Kidney (tissue), 22 donors: Measurements from ENCODE around the gene PLD4. TPM values are rescaled to one million over a fixed set of nuclear protein-coding genes. Genes with fewer than 3 reads are reported as not detected.
A peak's percentile ranks its signal among the peaks of the same experiment; 100 is the strongest.

Experiments used
- DNase-seq, 5 donors: peaks; one replicate each; pipeline ENCODE4 v3.0.0-alpha.2; 2013 to 2020
- FAIRE-seq: peaks from 2 replicates; lab custom pipeline; 2012; peaks lifted over from hg19 to GRCh38; lab: Jason Lieb, UNC
- H3K27ac ChIP-seq, 2 donors: one replicate each; pipeline ENCODE4 v1.7.0; 2013; ENCODE audit warnings: low read depth in 2 of 2, low read length in 2 of 2, inconsistent platforms in 1 of 2
- H3K27me3 ChIP-seq: one replicate; pipeline ENCODE4 v1.7.1; 2013; ENCODE audit warnings: low read length, inconsistent platforms; ENCODE audit not compliant: control insufficient read depth, insufficient read depth
- H3K36me3 ChIP-seq, 3 donors: one replicate each; pipeline versions ENCODE4 v1.7.0 to v1.7.1; 2013; ENCODE audit warnings: low read length in 3 of 3, control low read depth in 1 of 3, inconsistent platforms in 1 of 3; ENCODE audit not compliant: insufficient read depth in 3 of 3, control insufficient read depth in 2 of 3
- H3K4me1 ChIP-seq, 3 donors: one replicate each; pipeline versions ENCODE4 v1.7.0 to v1.7.1; 2013; ENCODE audit warnings: low read length in 3 of 3, inconsistent platforms in 1 of 3, low read depth in 1 of 3; ENCODE audit not compliant: control insufficient read depth in 2 of 3, insufficient read depth in 2 of 3
- H3K4me3 ChIP-seq, 3 donors: one replicate each; pipeline versions ENCODE4 v1.7.0 to v1.8.1; 2013; ENCODE audit warnings: low read length in 3 of 3, control low read depth in 1 of 3, inconsistent platforms in 1 of 3
- H3K9ac ChIP-seq, 3 donors: one replicate each; pipeline versions ENCODE4 v1.7.0 to v1.7.1; 2013; ENCODE audit warnings: low read length in 3 of 3, control low read depth in 1 of 3, inconsistent platforms in 1 of 3
- H3K9me3 ChIP-seq, 3 donors: one replicate each; pipeline versions ENCODE4 v1.7.0 to v1.7.1; 2013; ENCODE audit warnings: low read length in 3 of 3, control low read depth in 1 of 3, inconsistent platforms in 1 of 3; ENCODE audit not compliant: control insufficient read depth in 2 of 3, insufficient read depth in 1 of 3
- CTCF ChIP-seq: IDR thresholded peaks from 3 replicates; pipeline ENCODE4 v1.5.1; 2012; ENCODE audit warnings: mild to moderate bottlenecking, moderate library complexity, borderline replicate concordance; ENCODE audit not compliant: insufficient read depth; ENCODE audit errors: extremely low read depth
- intact Hi-C: fragments of 100-400 bp; cut with DNase I; formaldehyde crosslinking; loops from one replicate; pipeline ENCODE4 v1.11.1; 2022
- long read RNA-seq, 10 donors: library from polyadenylated mRNA in 1 of 10; unstranded in 1 of 10; transcript quantifications; one replicate each; pipeline ENCODE4 v2.0.0 and lab custom pipeline, GENCODE V29; 2021 to 2026
- polyA plus RNA-seq: library from polyadenylated mRNA; stranded (reverse); fragments of 350-450 nt; fragmentation: Illumina TruSeq; extraction: RNeasy Lipid Tissue Mini Kit (QIAGEN cat#74804); gene quantifications from one replicate; pipeline ENCODE4 v1.2.3, GENCODE V29; 2014; ENCODE audit warnings: low read depth, low replicate concordance; ENCODE audit not compliant: insufficient read depth
- total RNA-seq: library from RNA; stranded (reverse); fragmentation: NEBNext Ultra II Directional; extraction: Animal tissue kit (Norgen Biotek cat#: 25700); gene quantifications from one replicate; pipeline ENCODE4 v1.2.1, GENCODE V29; 2021
- donor health status: control.
- donor health status: control.
- donor health status: control.
- donor health status: control.
- donor health status: control.
- donor health status: DM: yes; HTN: yes; CAD: no.
- donor health status: Normal renal cell carcinoma (clear cell type).

Gene PLD4
- total RNA-seq, result 3.2 TPM
- not detected for polyA plus RNA-seq
- long read RNA-seq, donor 1, full-length matches to known transcripts, result 1 of 1 reads
- long read RNA-seq, donor 1, partial matches to known transcripts, result 0 of 1 reads
- long read RNA-seq, donor 1, other reads (novel, unspliced or antisense), result 0 of 1 reads
- long read RNA-seq, donor 2, full-length matches to known transcripts, result 2 of 2 reads
- long read RNA-seq, donor 2, partial matches to known transcripts, result 0 of 2 reads
- long read RNA-seq, donor 2, other reads (novel, unspliced or antisense), result 0 of 2 reads
- long read RNA-seq, donor 3, result 0 reads
- long read RNA-seq, donor 4, result 0 reads
- long read RNA-seq, donor 5, result 0 reads
- long read RNA-seq, donor 6, full-length matches to known transcripts, result 2 of 2 reads
- long read RNA-seq, donor 6, partial matches to known transcripts, result 0 of 2 reads
- long read RNA-seq, donor 6, other reads (novel, unspliced or antisense), result 0 of 2 reads
- long read RNA-seq, donor 7, full-length matches to known transcripts, result 2 of 3 reads
- long read RNA-seq, donor 7, partial matches to known transcripts, result 0 of 3 reads
- long read RNA-seq, donor 7, other reads (novel, unspliced or antisense), result 1 of 3 reads
- long read RNA-seq, donor 8, full-length matches to known transcripts, result 1 of 1 reads
- long read RNA-seq, donor 8, partial matches to known transcripts, result 0 of 1 reads
- long read RNA-seq, donor 8, other reads (novel, unspliced or antisense), result 0 of 1 reads
- long read RNA-seq, donor 9, result 0 reads
- long read RNA-seq, donor 10, full-length matches to known transcripts, result 1 of 1 reads
- long read RNA-seq, donor 10, partial matches to known transcripts, result 0 of 1 reads
- long read RNA-seq, donor 10, other reads (novel, unspliced or antisense), result 0 of 1 reads

GRCh38 chr14:104924421-104925213, at the start of gene PLD4:
TSS of gene PLD4 (plus strand) at chr14:104924879. CDS start at chr14:104927141, 2,262 bp downstream.
- TF ChIP-seq CTCF, result no peak
- H3K9me3 ChIP-seq, result no peaks in the 10 kb centered on the region
- no peaks in the 10 kb centered on the region for H3K27me3 ChIP-seq
- intact Hi-C loops, result no loop called here
- no peak within 1 kb of the TSS for H3K9ac ChIP-seq
- no peak within 1 kb of the TSS for H3K27ac ChIP-seq
- H3K4me3 ChIP-seq, result no peak within 1 kb of the TSS
- H3K36me3 ChIP-seq, result no peaks in the 10 kb centered on the region
- DNase-seq, result peak in 1 of 5 donors; percentile 32
- H3K4me1 ChIP-seq, result no peaks in the 10 kb centered on the region
- FAIRE-seq, result no peak

GRCh38 chr14:104875412-104875751, 49.3 kb upstream of the PLD4 start:
- Histone ChIP-seq H3K27ac (no peak overlapping the region), H3K9me3 (no peaks in the 10 kb centered on the region), H3K36me3 (peaks cover under 1 to 3% (median 2%) of the 10 kb centered on the region in 3 donors), H3K27me3 (no peaks in the 10 kb centered on the region), H3K4me1 (peaks cover 0 to 2% (median 0%) of the 10 kb centered on the region in 3 donors), H3K9ac (no peak overlapping the region), H3K4me3 (no peak overlapping the region)
- intact Hi-C loops, result no loop called here
- no peak for FAIRE-seq
- DNase-seq, result no peak
- TF ChIP-seq CTCF, result no peak

- Histone ChIP-seq H3K36me3 (peaks cover 2 to 7% (median 7%) of the 10 kb centered on the region in 3 donors), H3K4me1 (peaks cover 0 to 2% (median 0%) of the 10 kb centered on the region in 3 donors), H3K27ac (no peak overlapping the region), H3K27me3 (no peaks in the 10 kb centered on the region), H3K4me3 (no peak overlapping the region), H3K9me3 (no peaks in the 10 kb centered on the region), H3K9ac (no peak overlapping the region)
- intact Hi-C loops, result no loop called here
- no peak for TF ChIP-seq CTCF
- FAIRE-seq, result no peak
- peak in 1 of 5 donors; percentile 74 for DNase-seq
Measured at GRCh38 chr14:104875811-104876210, 48.9 kb upstream of the PLD4 start.
